Esophagus muscularis mucosa (tissue), 4 donors: ENCODE results near the gene HOXD1. TPM values are rescaled to one million over a fixed set of nuclear protein-coding genes. Genes with fewer than 3 reads are reported as not detected.

ENCODE experiments used
- DNase-seq: peaks from one replicate; pipeline ENCODE4 v3.0.0-alpha.2; 2017; ENCODE audit errors: extremely low spot score
- H3K27ac ChIP-seq, 4 donors: fragments of 200-600 bp; sonication (generic); replicated peaks in 1 of 4; 1 replicate in 3 of 4; 2 replicates in 1 of 4; pipeline ENCODE4 v1.5.1; 2016 to 2019; ENCODE audit warnings: mild to moderate bottlenecking in 1 of 4
- H3K27me3 ChIP-seq, 4 donors: fragments of 200-600 bp; sonication (generic); one replicate each; pipeline versions ENCODE4 v1.5.1 to v1.6.0; 2016 to 2019
- H3K36me3 ChIP-seq, 4 donors: fragments of 200-600 bp; sonication (generic); one replicate each; pipeline ENCODE4 v1.5.1; 2016 to 2019
- H3K4me1 ChIP-seq, 4 donors: fragments of 200-600 bp; sonication (generic); one replicate each; pipeline ENCODE4 v1.5.1; 2016 to 2019
- H3K4me3 ChIP-seq, 4 donors: fragments of 200-600 bp; sonication (generic); 1 replicate in 2 of 4; 2 replicates in 2 of 4; pipeline ENCODE4 v1.5.1; 2016 to 2019; ENCODE audit warnings: mild to moderate bottlenecking in 4 of 4, moderate library complexity in 1 of 4
- H3K9me3 ChIP-seq, 4 donors: fragments of 200-600 bp; sonication (generic); 1 replicate in 3 of 4; 2 replicates in 1 of 4; pipeline ENCODE4 v1.5.1; 2016 to 2019
- EP300 ChIP-seq: sonication (generic); formaldehyde crosslinking; IDR thresholded peaks from one replicate; pipeline ENCODE4 v1.6.1; 2017; ENCODE audit warnings: antibody characterized with exemption
- POLR2A ChIP-seq: fragments of 450-650 bp; IDR thresholded peaks from one replicate; pipeline ENCODE4 v1.6.1; 2017; ENCODE audit warnings: antibody characterized with exemption, moderate library complexity, mild to moderate bottlenecking, low read depth
- POLR2AphosphoS5 ChIP-seq, 2 donors: sonication (generic); formaldehyde crosslinking; IDR thresholded peaks; one replicate each; pipeline ENCODE4 v1.6.1; 2017; ENCODE audit warnings: antibody characterized with exemption in 2 of 2
- WGBS: methylation state at CpG from one replicate; pipeline ENCODE4 v1.1.5; 2018; 5-methylcytosine and 5-hydroxymethylcytosine counted together
- intact Hi-C: fragments of 100-400 bp; cut with DNase I; formaldehyde crosslinking; loops from one replicate; pipeline ENCODE4 v1.15.1; 2023
- total RNA-seq, 4 donors: library from RNA; depleted of rRNA; stranded (reverse); fragments of >200 nt; gene quantifications; one replicate each; pipeline versions ENCODE4 v1.1.0 to v1.2.1, GENCODE V29; 2016
- TF ChIP-seq, protein P1 (sequence below), 3 experiments: fragments of 200-600 bp in 2 of 3; fragments of 450-650 bp in 1 of 3; sonication (generic) in 2 of 3; IDR thresholded peaks; one replicate each; pipeline ENCODE4 v1.5.1; 2017 to 2019; ENCODE audit warnings: antibody characterized with exemption in 3 of 3, mild to moderate bottlenecking in 2 of 3, moderate library complexity in 1 of 3

HOXD1 gene
- total RNA-seq, 4 donors from 2014 or later, result 0.19 to 0.34 TPM; not detected in 2

GRCh38 chr2:176159663-176160250 lies 28.7 kb upstream of the HOXD1 start:
- Histone ChIP-seq H3K27me3 (peaks cover 7 to 100% (median 83%) of the 10 kb centered on the region in 4 donors), H3K27ac (no peak overlapping the region), H3K36me3 (no peaks in the 10 kb centered on the region), H3K4me1 (peaks cover 17 to 63% (median 50%) of the 10 kb centered on the region in 4 donors), H3K4me3 (peak overlapping the region; percentile 27 to 37 (median 28)), H3K9me3 (peaks cover 0 to 5% (median 0%) of the 10 kb centered on the region in 4 donors)
- 24% methylated on average over 28 of the region's 44 CpGs for WGBS
- TF ChIP-seq POLR2AphosphoS5 (IDR thresholded peaks at IDR 0.05) (no peak), EP300 (no peak), POLR2A (no peak)
- TF ChIP-seq, protein P1, sequence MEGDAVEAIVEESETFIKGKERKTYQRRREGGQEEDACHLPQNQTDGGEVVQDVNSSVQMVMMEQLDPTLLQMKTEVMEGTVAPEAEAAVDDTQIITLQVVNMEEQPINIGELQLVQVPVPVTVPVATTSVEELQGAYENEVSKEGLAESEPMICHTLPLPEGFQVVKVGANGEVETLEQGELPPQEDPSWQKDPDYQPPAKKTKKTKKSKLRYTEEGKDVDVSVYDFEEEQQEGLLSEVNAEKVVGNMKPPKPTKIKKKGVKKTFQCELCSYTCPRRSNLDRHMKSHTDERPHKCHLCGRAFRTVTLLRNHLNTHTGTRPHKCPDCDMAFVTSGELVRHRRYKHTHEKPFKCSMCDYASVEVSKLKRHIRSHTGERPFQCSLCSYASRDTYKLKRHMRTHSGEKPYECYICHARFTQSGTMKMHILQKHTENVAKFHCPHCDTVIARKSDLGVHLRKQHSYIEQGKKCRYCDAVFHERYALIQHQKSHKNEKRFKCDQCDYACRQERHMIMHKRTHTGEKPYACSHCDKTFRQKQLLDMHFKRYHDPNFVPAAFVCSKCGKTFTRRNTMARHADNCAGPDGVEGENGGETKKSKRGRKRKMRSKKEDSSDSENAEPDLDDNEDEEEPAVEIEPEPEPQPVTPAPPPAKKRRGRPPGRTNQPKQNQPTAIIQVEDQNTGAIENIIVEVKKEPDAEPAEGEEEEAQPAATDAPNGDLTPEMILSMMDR (IDR thresholded peaks at IDR 0.05), result no peak
- intact Hi-C loops, result no loop called here
- no peak for DNase-seq

- Histone ChIP-seq H3K9me3 (peaks cover 0 to 5% (median 0%) of the 10 kb centered on the region in 4 donors), H3K27ac (no peak overlapping the region), H3K27me3 (peaks cover 7 to 100% (median 86%) of the 10 kb centered on the region in 4 donors), H3K36me3 (no peaks in the 10 kb centered on the region), H3K4me1 (peaks cover 17 to 70% (median 56%) of the 10 kb centered on the region in 4 donors), H3K4me3 (peak overlapping the region; percentile 27 to 37 (median 28))
- no peak for DNase-seq
- 28% methylated on average over 29 of the region's 50 CpGs for WGBS
- TF ChIP-seq POLR2AphosphoS5 (IDR thresholded peaks at IDR 0.05) (no peak), EP300 (no peak), POLR2A (no peak)
- TF ChIP-seq, protein P1 (IDR thresholded peaks at IDR 0.05), result no peak
- intact Hi-C loops, result no loop called here
These were observed 28.1 kb upstream of the HOXD1 start for GRCh38 chr2:176160251-176160985.

DNA sequence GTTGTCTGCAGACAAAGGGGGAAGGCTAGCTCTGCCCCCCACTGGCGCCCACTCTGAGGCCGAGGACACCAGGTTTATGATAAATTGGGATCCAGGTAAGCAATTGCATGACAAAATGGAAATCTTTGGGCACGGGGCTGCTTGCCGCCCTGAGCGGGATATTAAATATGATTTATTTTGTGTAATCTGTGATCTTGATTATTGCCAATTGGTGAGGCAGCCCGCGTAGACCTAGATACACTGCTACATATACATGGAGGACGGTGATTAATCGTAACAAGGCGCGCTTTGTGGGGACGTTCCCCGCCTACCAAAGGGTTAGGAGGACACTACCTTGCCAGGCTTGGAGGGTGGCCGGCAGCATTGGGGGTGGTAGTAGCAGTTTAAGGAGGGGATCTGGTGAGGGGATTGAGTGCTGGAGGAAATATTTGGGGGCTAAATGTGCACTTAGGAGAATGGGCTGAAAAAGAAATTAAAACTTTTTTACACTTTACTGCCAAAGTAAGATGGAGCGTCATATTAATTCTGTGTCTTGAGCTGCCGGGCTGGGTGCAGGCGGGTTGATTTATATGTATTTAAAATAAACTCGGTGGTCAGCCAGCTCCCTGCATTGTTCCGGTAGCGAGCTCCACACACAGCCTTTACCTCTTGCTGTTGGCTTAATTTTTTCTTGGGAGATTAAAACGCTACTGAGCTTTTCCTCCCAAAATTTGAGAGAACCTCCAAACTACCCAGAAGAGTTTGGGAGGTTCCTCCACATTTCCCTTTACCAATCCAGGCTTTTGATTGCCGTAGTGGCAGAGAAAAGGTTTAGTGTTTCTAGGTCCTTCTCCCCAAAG lies 27.3 kb upstream of the HOXD1 start:
- H3K36me3 ChIP-seq, result no peaks in the 10 kb centered on the region
- intact Hi-C loops, result no loop called here
- H3K27me3 ChIP-seq, result peaks cover 7 to 100% (median 86%) of the 10 kb centered on the region in 4 donors
- TF ChIP-seq POLR2AphosphoS5 (IDR thresholded peaks at IDR 0.05) (no peak), EP300 (no peak), POLR2A (no peak)
- TF ChIP-seq, protein P1 (IDR thresholded peaks at IDR 0.05), result no peak
- 20% methylated on average over 22 of the region's 22 CpGs for WGBS
- no peak overlapping the region for H3K27ac ChIP-seq
- no peak for DNase-seq
- peaks cover 0 to 5% (median 0%) of the 10 kb centered on the region in 4 donors for H3K9me3 ChIP-seq
- H3K4me3 ChIP-seq, result peak overlapping the region in 1 of 4 donors; percentile 30
- peaks cover 17 to 72% (median 58%) of the 10 kb centered on the region in 4 donors for H3K4me1 ChIP-seq

GRCh38 chr2:176161825-176162626 lies 26.4 kb upstream of the HOXD1 start:
- no peaks in the 10 kb centered on the region for H3K36me3 ChIP-seq
- TF ChIP-seq EP300 (no peak), POLR2AphosphoS5 (IDR thresholded peaks at IDR 0.05) (no peak), POLR2A (no peak)
- TF ChIP-seq, protein P1 (IDR thresholded peaks at IDR 0.05), result no peak
- WGBS, result 14% methylated on average over 22 of the region's 22 CpGs
- H3K9me3 ChIP-seq, result peaks cover 0 to 5% (median 0%) of the 10 kb centered on the region in 4 donors
- intact Hi-C loops, result no loop called here
- no peak overlapping the region for H3K4me3 ChIP-seq
- no peak for DNase-seq
- no peak overlapping the region for H3K27ac ChIP-seq
- H3K4me1 ChIP-seq, result peaks cover 14 to 64% (median 54%) of the 10 kb centered on the region in 4 donors
- H3K27me3 ChIP-seq, result peaks cover 6 to 100% (median 81%) of the 10 kb centered on the region in 4 donors
